GM21619 (cell line): ENCODE results near the gene DYRK3.

Experiments
- ATAC-seq: cut with Tn5 transposase; IDR thresholded peaks from one replicate; pipeline ENCODE4 v1.9.1; 2021; ENCODE audit not compliant: unreplicated experiment

The DYRK3 gene

DNA sequence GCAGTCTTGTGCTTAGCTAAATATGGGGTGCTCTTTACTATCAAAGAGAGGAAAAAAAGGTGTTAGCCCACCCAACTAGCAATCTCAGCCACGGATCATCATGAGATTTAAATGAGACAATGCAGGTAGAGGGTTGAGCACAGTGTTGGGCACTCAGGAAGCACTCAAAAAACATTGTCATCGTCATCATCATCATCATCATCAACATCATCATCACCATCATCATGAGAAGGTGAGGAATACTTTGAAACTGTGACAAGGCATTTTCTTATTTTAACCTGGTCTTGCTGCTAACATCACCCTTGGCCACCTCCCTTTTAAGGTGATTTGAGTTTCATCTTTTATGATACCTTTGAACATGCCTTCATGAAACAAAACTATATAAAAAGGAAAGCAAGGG is 46.0 kb downstream of the DYRK3 start:
- no peak for ATAC-seq

- ATAC-seq, result no peak
Measured at GRCh38 chr1:206682111-206682510, 46.8 kb downstream of the DYRK3 start.

DNA sequence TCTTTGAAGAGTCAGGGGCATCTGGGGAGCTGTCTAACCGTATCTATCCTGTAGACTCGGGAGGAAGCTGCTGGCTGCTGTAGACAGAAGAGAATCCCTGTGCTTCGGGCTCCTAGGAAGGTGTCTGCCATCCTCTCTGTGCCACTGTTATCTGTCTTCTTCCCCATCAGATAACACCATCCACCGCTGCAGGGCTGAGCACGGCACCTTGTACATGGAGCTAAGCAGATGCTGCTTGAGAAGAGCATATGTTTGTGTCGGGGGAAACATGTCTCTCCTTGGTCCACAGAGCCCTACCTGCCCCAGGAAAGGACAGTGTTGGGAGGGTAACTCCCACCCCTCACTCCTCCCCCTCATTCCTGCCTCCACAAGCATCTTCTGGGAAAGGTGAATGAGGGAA is 48.0 kb downstream of the DYRK3 start:
- ATAC-seq, result no peak

GRCh38 chr1:206684003-206684402 is 48.7 kb downstream of the DYRK3 start:
- ATAC-seq, result no peak

DNA sequence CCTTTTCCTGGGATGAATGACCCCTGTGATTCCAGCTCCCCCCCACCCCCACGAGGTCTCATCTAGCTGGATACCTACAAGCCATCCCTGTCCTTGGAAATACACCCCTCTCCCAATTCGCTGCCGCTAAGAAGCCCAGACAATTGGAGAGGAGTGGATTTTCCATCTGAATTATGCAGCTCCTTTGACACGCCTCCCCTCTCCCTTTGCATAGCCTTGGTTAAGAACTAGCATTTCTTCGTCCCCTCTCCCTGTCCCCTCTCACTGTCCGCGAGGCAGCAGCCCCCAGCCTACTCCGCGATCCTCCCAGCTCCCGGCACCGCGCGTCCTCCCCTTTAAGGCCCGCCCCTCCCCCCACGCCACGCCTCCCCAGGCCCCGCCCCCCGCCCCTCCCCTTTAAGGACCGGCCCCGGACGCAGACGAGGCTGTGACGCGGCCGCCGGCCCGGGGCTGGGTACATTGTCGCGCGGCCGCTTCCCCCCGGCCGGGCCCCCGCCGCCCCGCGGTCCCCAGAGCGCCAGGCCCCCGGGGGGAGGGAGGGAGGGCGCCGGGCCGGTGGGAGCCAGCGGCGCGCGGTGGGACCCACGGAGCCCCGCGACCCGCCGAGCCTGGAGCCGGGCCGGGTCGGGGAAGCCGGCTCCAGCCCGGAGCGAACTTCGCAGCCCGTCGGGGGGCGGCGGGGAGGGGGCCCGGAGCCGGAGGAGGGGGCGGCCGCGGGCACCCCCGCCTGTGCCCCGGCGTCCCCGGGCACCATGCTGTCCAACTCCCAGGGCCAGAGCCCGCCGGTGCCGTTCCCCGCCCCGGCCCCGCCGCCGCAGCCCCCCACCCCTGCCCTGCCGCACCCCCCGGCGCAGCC is 49.4 kb downstream of the DYRK3 start, which contains the start of gene MAPKAPK2:
TSS of gene MAPKAPK2 (plus strand) at position 428 of the 856 bp plus-strand sequence. CDS start at position 753, 325 bp downstream.
- peak; percentile 37 for ATAC-seq

DNA sequence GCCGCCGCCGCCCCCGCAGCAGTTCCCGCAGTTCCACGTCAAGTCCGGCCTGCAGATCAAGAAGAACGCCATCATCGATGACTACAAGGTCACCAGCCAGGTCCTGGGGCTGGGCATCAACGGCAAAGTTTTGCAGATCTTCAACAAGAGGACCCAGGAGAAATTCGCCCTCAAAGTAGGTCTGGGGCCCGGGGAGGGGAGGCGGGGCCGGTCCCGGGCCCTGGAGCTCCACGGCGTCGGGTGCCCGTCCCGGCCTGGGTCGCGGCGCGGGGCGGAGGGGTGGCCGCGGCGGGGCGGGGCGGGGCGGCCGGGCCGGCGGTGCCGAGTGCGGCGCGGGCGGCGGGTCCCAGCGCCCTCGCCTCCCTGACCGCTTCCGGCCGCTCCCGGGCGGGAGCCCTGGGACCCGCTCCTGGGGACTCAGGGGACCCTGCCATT is 50.0 kb downstream of the DYRK3 start:
- peak; percentile 20 for ATAC-seq

GRCh38 chr1:206685769-206686477 is 50.6 kb downstream of the DYRK3 start:
- ATAC-seq, result peak; percentile 15

GRCh38 chr1:206686478-206687249 is 51.3 kb downstream of the DYRK3 start:
- peak; percentile 32 for ATAC-seq

DNA sequence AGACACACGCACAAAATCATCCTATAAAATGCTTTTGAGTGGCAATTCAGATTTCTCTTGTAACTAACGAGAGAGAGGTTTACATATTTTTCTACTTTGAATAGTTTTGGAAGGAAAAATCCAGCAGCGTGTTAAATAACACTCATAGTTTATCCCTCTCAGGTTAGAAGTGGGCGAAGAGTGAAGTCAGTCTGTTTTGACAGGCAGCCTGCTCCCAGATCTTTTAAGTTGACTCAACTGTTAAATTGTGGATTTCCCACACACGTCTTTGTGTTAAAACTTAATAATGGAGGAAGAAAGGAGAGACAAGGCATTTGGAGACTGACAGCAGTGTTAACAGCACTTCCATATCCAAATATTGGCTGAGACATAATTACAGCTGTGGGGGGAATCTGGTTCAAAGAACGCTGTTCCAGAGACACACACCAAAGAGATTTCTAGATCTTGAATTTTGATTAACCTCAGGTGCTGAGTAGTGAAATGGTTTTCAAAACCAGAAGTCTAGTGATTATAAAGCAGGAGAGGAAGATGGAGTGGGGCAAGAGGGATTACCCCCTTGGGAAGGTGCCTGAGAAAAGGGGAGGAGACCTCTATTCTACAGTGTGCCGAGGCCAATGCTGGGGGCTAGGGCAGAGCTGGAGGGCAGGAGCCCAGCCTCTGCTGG is 52.0 kb downstream of the DYRK3 start:
- no peak for ATAC-seq

DNA sequence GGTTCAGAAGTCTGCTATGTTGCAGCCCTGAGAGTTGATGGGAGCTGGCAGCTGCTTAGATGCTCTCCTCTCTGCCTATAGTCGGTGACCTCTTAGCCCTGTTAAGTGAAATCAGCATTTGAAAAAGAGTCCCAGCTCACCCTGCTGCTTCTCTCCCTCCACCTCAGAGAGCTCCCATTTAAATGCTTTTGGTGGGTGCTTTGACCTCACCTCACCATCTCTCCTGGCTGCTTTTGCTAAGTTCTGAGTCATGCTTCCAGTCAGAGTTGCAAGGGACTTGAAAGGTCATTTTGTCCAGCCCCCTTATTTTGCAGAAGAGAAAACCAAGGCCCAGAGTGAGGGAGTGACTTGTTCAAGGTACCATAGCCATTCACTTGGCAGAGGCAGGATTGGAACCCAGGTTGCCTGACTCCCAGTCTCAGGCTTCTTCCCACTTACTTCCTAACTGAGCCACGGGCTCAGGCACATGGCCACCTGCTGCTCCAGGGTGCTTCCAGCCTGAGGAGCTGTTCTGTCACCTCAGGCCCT is 52.6 kb downstream of the DYRK3 start:
- ATAC-seq, result no peak

DNA sequence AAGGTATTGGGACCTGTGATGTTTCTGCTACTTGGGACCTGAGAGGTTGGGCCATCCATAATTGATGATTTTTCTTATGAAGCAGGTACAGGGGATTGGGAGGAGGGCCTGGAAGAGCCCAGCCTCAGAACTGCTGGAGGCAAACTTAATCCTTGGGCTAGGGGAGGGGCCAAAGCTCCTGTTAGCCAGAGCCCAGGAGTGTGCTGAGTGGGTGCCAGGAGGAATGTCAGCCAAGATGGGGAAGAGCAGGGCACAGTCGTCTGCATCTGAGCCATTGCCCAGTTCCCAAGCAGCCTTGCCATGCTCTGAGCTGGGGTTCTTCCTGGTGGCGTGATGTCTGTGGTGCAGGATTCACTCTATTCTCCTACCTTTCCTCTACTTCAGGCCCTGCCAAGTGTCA is 55.2 kb downstream of the DYRK3 start:
- ATAC-seq, result no peak

DNA sequence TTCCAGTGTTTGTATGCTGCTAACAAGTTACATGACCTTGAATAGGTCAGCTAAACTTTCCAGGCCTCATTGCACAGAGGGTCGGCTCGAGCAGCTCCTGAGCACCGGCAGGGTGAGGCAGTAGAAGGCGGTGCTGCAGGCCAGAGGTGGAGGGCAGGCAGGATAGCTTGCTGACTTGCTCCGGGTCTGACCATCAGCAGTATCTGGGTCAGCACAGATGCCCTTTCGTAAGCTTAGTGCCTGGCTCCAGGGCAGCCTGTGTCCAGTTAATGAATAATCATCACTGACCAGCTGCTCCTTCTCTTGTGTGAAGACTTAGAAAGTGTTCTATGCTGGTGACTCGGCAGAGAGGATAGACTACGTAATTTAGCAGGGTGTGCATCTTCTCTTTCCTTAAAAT is 56.3 kb downstream of the DYRK3 start:
- no peak for ATAC-seq

DNA sequence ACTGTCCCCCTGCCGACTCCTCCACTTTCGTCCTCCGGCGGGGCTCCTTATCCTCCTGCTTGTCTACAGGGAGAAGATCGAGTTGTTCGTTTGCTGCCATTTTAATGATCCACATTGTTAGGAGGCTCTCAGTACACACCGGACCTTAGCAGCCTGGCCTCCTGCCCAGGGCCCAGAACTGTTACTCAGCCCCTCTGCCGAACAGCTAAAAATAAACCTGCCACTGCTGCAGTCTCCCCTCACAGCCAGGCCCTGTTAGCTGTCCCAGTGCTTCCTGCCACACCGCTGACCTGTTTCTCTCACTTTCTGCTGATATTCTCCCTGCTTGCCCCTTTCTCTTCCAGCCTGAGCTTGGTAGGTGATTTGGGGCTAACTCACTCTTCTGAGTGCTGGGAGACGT is 57.7 kb downstream of the DYRK3 start:
- ATAC-seq, result no peak

DNA sequence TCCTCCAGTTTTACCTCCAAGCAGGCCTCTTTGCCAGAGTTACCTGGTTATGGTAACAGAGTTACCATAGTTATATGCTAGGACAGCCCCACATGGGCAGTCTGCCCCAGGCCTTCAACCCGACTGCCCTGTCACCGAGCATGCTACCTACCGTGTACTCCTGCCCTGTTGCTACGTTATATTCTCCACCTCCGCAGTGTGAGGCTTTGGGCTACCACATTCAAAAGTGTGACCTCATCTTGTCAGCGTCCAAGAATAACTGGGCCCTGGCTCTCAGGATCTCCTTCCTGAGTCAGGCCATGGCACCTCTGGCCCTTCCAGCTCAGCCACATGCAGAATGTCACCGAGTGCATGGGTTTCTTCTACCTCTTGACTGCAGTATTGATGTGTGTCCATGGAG is 58.3 kb downstream of the DYRK3 start:
- no peak for ATAC-seq

- ATAC-seq, result no peak
Measured at GRCh38 chr1:206694171-206695124, 59.1 kb downstream of the DYRK3 start.

- no peak for ATAC-seq
Measured at GRCh38 chr1:206695733-206696132, 60.4 kb downstream of the DYRK3 start.

DNA sequence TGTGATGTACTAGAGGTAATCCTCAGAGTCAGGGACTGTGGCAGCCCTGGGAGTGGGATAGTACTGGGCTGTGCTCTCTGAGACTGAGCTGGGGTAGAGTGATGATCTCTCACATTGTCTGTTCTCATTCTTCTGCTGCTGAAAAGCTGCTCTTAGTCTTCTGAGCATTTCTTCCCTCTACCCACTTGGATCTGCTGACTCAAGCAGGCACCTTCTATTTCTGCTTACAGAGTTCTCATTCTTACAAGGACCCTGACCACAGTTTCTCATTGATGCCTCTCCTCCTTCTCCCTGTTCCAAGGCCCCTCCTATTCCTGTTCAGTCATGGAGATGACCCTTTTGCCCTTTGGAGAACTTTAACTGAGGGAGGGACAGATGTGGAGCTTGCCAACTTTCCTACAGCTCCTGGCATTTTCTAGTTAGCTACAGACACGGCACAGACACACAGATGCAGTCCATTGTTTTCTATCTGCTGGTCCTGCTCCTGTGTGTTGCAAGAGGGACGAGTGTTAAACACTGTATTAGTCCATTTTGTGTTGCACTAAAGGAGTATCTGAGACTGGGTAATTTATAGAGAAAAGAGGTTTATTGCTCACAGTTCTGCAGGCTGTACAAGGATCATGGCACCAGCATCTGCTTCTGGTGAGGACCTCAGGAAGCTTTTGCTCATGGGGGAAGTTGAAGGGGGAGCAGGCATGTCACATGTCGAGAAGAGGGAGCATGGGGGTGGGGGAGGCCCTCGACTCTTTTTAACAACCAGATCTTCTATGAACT is 61.7 kb downstream of the DYRK3 start:
- ATAC-seq, result no peak

DNA sequence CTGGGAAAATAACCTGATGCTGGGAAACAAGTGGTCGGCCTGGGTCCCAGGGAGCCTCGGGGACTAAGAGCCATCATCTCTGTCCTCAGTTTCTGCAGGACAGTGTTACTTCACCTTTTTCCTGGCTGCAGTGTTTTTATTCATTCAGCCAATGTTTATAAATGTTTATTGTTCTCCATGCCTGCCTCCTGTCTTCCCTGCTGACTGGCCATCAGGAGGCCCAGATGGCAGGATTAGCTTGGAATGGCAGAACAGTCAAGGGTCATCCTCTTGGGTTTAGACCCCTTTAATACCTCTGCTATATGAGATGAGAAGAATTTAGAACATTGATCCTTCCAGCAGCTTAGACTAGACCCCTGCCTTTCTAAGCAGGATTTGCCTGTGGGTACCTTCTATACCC is 62.7 kb downstream of the DYRK3 start:
- no peak for ATAC-seq
